HepG2 (cell line): ENCODE results near the gene KRTAP12-3. TPM values are rescaled to one million over a fixed set of nuclear protein-coding genes. Genes with fewer than 3 reads are reported as not detected.
"Not testable (repeated sequence)": the region's sequence is repeated elsewhere in the genome, so short reads cannot be mapped to it uniquely, and the experiment has no call there.

Experiments
- ATAC-seq: fragments of 200-7000 bp; cut with Tn5 transposase; 3 replicates; pipeline ENCODE4 v1.9.1; 2020; ENCODE audit warnings: mild to moderate bottlenecking, moderate library complexity
- BruUV-seq: library from RNA; stranded (reverse); fragments of 400-500 nt; replicated peaks from 2 replicates; lab custom pipeline; 2021; lab: Mats Ljungman, UMichigan
- CTCF ChIA-PET: fragments of 300-600 bp; formaldehyde crosslinking; extraction: SDS; loops from one replicate; lab custom pipeline; 2021; ENCODE audit warnings: low total read pairs, inconsistent platforms, low intra/inter-chr PET ratio; lab: Yijun Ruan, JAX
- POLR2A ChIA-PET: fragments of 350-600 bp; sonication (Branson Sonifier 250); formaldehyde crosslinking; loops from one replicate; lab custom pipeline; 2020; ENCODE audit warnings: antibody characterized with exemption, inconsistent platforms; lab: Yijun Ruan, JAX
- DNase-seq: peaks from one replicate; pipeline ENCODE4 v3.0.0-alpha.2; 2015; ENCODE audit warnings: low spot score
- FAIRE-seq: peaks from 3 replicates; lab custom pipeline; 2011; peaks lifted over from hg19 to GRCh38; lab: Jason Lieb, UNC
- H2AFZ ChIP-seq: one replicate; pipeline ENCODE4 v1.6.1; 2011; ENCODE audit warnings: low read length, inconsistent platforms
- H3K27ac ChIP-seq: fragments of 300-600 bp; 3 replicates; pipeline ENCODE4 v1.8.0; 2011; ENCODE audit warnings: mixed run types, mild to moderate bottlenecking, mixed read lengths, low read length, inconsistent platforms; ENCODE audit not compliant: insufficient read depth; ENCODE audit errors: extremely low read length
- H3K27me3 ChIP-seq, 2 experiments: fragments of 200-600 bp in 1 of 2; 2 replicates in 1 of 2; 3 replicates in 1 of 2; pipeline versions ENCODE4 v1.6.0 to v1.8.0; 2011; ENCODE audit warnings: low read length in 2 of 2, mild to moderate bottlenecking in 2 of 2, moderate library complexity in 2 of 2, inconsistent platforms in 1 of 2; ENCODE audit not compliant: insufficient read depth in 2 of 2, control insufficient read depth in 1 of 2
- H3K36me3 ChIP-seq, 2 experiments: fragments of 200-600 bp in 1 of 2; replicated peaks in 1 of 2; 2 replicates in 1 of 2; 3 replicates in 1 of 2; pipeline versions ENCODE4 v1.5.1 to v1.8.0; 2011; ENCODE audit warnings: low read length in 2 of 2, inconsistent platforms in 1 of 2; ENCODE audit not compliant: insufficient read depth in 2 of 2, control insufficient read depth in 1 of 2
- H3K4me1 ChIP-seq: 2 replicates; pipeline ENCODE4 v1.5.1; 2012; ENCODE audit warnings: low read length, inconsistent platforms; ENCODE audit not compliant: insufficient read depth
- H3K4me2 ChIP-seq: 2 replicates; pipeline ENCODE4 v1.6.0; 2011; ENCODE audit warnings: low read depth, low read length, inconsistent platforms
- H3K4me3 ChIP-seq, 3 experiments: fragments of 200-600 bp in 1 of 3; sonication (generic), shearing (Covaris generic) in 1 of 3; replicated peaks in 1 of 3; 2 replicates each; pipeline ENCODE4 v1.5.1; 2011 to 2016; ENCODE audit warnings: low read length in 3 of 3, inconsistent platforms in 2 of 3, low read depth in 2 of 3, mild to moderate bottlenecking in 2 of 3, control low read depth in 1 of 3, mixed read lengths in 1 of 3; ENCODE audit not compliant: insufficient read depth in 1 of 3
- H3K79me2 ChIP-seq: one replicate; pipeline ENCODE4 v1.6.1; 2011; ENCODE audit warnings: low read length, inconsistent platforms; ENCODE audit not compliant: insufficient read depth
- H3K9ac ChIP-seq: 2 replicates; pipeline ENCODE4 v1.6.0; 2011; ENCODE audit warnings: mild to moderate bottlenecking, low read depth, low read length, inconsistent platforms; ENCODE audit not compliant: insufficient read depth
- H3K9me3 ChIP-seq: 2 replicates; pipeline ENCODE4 v1.5.1; 2012; ENCODE audit warnings: mild to moderate bottlenecking, low read length
- H4K20me1 ChIP-seq: 2 replicates; pipeline ENCODE4 v1.6.0; 2011; ENCODE audit warnings: inconsistent platforms, mild to moderate bottlenecking, low read length, moderate library complexity; ENCODE audit not compliant: insufficient read depth
- KDM2A ChIP-seq: sonication (generic); formaldehyde crosslinking; IDR thresholded peaks from 2 replicates; pipeline ENCODE4 v1.4.0; 2020; ENCODE audit warnings: low read depth, missing genetic modification reagents, borderline replicate concordance
- WGBS: methylation state at CpG from one replicate; pipeline ENCODE4 v1.1.6; 2017; ENCODE audit warnings: low lambda C conversion rate; 5-methylcytosine and 5-hydroxymethylcytosine counted together
- in situ Hi-C: cut with HindIII; loops from 2 replicates; pipeline ENCODE4 v1.10.0; 2017; ENCODE audit warnings: low pct_unique_long_range_greater_than_20kb; ENCODE audit not compliant: extremely low pct_ligation_motif_present
- intact Hi-C: fragments of 100-400 bp; cut with micrococcal nuclease; formaldehyde crosslinking; loops from one replicate; pipeline ENCODE4 v1.10.0; 2022; ENCODE audit not compliant: unreplicated experiment
- polyA plus RNA-seq, 8 experiments: library from polyadenylated mRNA; depleted of rRNA in 3 of 8; stranded (reverse) in 7 of 8; unstranded in 1 of 8; fragments of >200 nt; fragmentation: Illumina TruSeq in 4 of 8; extraction: Trizol in 4 of 8; gene quantifications; 2 replicates each; pipeline versions ENCODE4 v1.2.1 to v1.2.3, GENCODE V29; 2011 to 2016; ENCODE audit warnings: low read depth in 4 of 8, missing spikeins in 1 of 8, mixed read lengths in 1 of 8; ENCODE audit not compliant: insufficient read depth in 1 of 8
- total RNA-seq, 5 experiments: library from RNA; depleted of rRNA; stranded (reverse); fragments of >200 nt; fragmentation: Illumina TruSeq; extraction: Trizol; gene quantifications; 2 replicates each; pipeline ENCODE4 v1.2.3, GENCODE V29; 2016; ENCODE audit warnings: low read depth in 1 of 5
- TF ChIP-seq, protein P1 (sequence below), 2 experiments: fragments of 450-650 bp in 1 of 2; sonication (generic) in 1 of 2; formaldehyde crosslinking; IDR thresholded peaks; 2 replicates each; pipeline versions ENCODE4 v1.5.0 to v1.8.0; 2020 to 2022; ENCODE audit warnings: mild to moderate bottlenecking in 1 of 2, missing genetic modification reagents in 1 of 2
- TF ChIP-seq, protein P2 (sequence below): sonication (generic); formaldehyde crosslinking; conservative IDR thresholded peaks from 2 replicates; pipeline ENCODE4 v1.4.0; 2020; ENCODE audit warnings: missing genetic modification reagents

KRTAP12-3 gene
- total and polyA plus RNA-seq, 2 of the 13 experiments (the other 11 are each of a cell fraction or from before 2014, with no cell fraction given) = not detected

DNA sequence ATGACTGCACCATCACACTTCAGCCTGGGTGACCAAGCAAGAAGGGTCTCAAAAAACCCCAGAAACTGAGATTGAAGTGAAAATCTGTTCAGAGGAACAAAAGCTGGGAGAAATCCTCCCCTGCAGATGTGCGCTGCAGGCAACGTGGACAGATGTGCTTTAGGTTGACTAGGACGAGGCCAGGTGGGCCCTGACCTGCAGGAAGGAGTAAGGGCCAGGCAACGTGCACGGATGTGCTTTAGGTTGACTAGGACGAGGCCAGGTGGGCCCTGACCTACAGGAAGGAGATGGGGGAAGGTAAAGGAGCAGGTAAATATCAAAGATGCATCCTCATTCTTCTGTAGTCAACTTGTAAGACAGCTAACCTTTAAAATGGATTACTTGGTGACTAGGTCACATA lies 26.8 kb downstream of the KRTAP12-3 start (continued):
- no peak for TF ChIP-seq KDM2A (CRISPR knock-in tag)
- TF ChIP-seq, protein P1, sequence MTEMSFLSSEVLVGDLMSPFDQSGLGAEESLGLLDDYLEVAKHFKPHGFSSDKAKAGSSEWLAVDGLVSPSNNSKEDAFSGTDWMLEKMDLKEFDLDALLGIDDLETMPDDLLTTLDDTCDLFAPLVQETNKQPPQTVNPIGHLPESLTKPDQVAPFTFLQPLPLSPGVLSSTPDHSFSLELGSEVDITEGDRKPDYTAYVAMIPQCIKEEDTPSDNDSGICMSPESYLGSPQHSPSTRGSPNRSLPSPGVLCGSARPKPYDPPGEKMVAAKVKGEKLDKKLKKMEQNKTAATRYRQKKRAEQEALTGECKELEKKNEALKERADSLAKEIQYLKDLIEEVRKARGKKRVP (CRISPR knock-in tag; IDR thresholded peaks at IDR 0.05) = no peak
- TF ChIP-seq, protein P2, sequence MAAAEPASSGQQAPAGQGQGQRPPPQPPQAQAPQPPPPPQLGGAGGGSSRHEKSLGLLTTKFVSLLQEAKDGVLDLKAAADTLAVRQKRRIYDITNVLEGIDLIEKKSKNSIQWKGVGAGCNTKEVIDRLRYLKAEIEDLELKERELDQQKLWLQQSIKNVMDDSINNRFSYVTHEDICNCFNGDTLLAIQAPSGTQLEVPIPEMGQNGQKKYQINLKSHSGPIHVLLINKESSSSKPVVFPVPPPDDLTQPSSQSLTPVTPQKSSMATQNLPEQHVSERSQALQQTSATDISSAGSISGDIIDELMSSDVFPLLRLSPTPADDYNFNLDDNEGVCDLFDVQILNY (CRISPR knock-in tag) = no peak

DNA sequence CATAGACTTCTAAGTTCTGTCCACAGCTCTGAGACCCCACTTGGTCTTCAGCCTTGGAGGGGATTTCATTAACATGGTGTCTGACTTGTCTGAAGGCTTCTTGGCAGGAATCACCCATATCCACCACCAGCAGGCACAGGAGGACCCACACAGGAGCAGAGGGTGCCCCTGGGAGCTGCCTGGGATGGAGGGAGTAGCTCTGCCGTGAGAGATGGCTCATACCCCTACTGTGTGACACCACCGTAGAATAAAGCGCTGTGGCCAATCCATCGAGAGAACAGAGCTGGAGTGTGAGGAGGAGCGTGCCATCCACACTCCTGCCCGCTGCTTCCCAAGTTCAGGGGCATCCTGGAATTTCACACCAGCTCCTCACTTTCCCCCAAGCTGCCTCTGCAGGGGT lies 27.3 kb downstream of the KRTAP12-3 start:
- in situ Hi-C loops, H3K36me3 ChIP-seq, intact Hi-C loops, DNase-seq, CTCF ChIA-PET, ATAC-seq, H3K4me3 ChIP-seq, H3K9me3 ChIP-seq, H2AFZ ChIP-seq, H3K9ac ChIP-seq, BruUV-seq, POLR2A ChIA-PET, H3K79me2 ChIP-seq, H3K4me2 ChIP-seq, H3K27ac ChIP-seq, H4K20me1 ChIP-seq, FAIRE-seq, H3K4me1 ChIP-seq: not testable (repeated sequence)
- WGBS = 18% methylated on average over 2 of the region's 6 CpGs
- peaks cover 1 to 32% of the 10 kb centered on the region in 2 experiments; a peak in 4 of 5 replicates for H3K27me3 ChIP-seq
